ENCODE data around the gene PKMYT1. TPM values are rescaled to one million over a fixed set of nuclear protein-coding genes. Genes with fewer than 3 reads are reported as not detected.

PKMYT1 gene
- total and polyA plus RNA-seq, 9 of the 15 experiments (the other 6 are each of a cell fraction or from before 2014, with no cell fraction given), result 8.7 to 201 (median 37.8) TPM

GRCh38 chr16:3007957-3008689, 27.9 kb upstream of the PKMYT1 start (continued):
- TF ChIP-seq ETV6 (IDR thresholded peaks at IDR 0.05; ENCODE audit: borderline replicate concordance in 1 of 2, low read depth in 2 of 2, low read length in 1 of 2) (peak; percentile 57 to 87), ETV6 (CRISPR knock-in tag; IDR thresholded peaks at IDR 0.05; ENCODE audit: borderline replicate concordance) (no peak), ASH1L (IDR thresholded peaks at IDR 0.05; ENCODE audit: borderline replicate concordance, low read depth, partially characterized antibody) (no peak), SP1 (CRISPR knock-in tag; IDR thresholded peaks at IDR 0.05) (0 out of 2 replicates have a peak, but pooled peaks have one; percentile 18), HDAC2 (IDR thresholded peaks at IDR 0.05) (peak; percentile 66; the same call in 1 of the 2 replicates), ZBTB5 (IDR thresholded peaks at IDR 0.05) (0 out of 2 replicates have a peak, but pooled peaks have one; percentile 35), FOXM1 (IDR thresholded peaks at IDR 0.05; ENCODE audit: low read depth) (no peak), FOXM1 (CRISPR knock-in tag; IDR thresholded peaks at IDR 0.05; ENCODE audit: low read depth) (0 out of 2 replicates have a peak, but pooled peaks have one; percentile 17), EHMT2 (IDR thresholded peaks at IDR 0.05) (peak; percentile 23; the same call in 1 of the 2 replicates), BRD9 (IDR thresholded peaks at IDR 0.05; ENCODE audit: low read depth, partially characterized antibody) (peak; percentile 61), JUND (IDR thresholded peaks at IDR 0.05; ENCODE audit: borderline replicate concordance, low read depth, low read length) (peak; percentile 17; the same call in 1 of the 2 replicates), JUND (tag; IDR thresholded peaks at IDR 0.05; ENCODE audit: borderline replicate concordance, low read depth, low read length) (no peak; the same call in 1 of the 3 replicates), CXXC5 (CRISPR knock-in tag; IDR thresholded peaks at IDR 0.05) (peak; percentile 60; the same call in 1 of the 2 replicates), NCOA6 (IDR thresholded peaks at IDR 0.05) (no peak), CREM (IDR thresholded peaks at IDR 0.05; ENCODE audit: low read depth) (0 out of 2 replicates have a peak, but pooled peaks have one; percentile 39), ZFPM2 (CRISPR knock-in tag; IDR thresholded peaks at IDR 0.05) (no peak), ETV5 (CRISPR knock-in tag; IDR thresholded peaks at IDR 0.05; ENCODE audit: low read depth) (no peak), HLTF (IDR thresholded peaks at IDR 0.05) (no peak; the same call in 1 of the 2 replicates), HNRNPL (IDR thresholded peaks at IDR 0.05; ENCODE audit: low read depth, low read length) (no peak), ZNF24 (IDR thresholded peaks at IDR 0.05) (peak; percentile 43; the same call in 1 of the 2 replicates), STAG1 (CRISPR knock-in tag; IDR thresholded peaks at IDR 0.05; ENCODE audit: borderline replicate concordance) (no peak), SMARCC2 (IDR thresholded peaks at IDR 0.05; ENCODE audit: low read depth) (peak; percentile 49; the same call in 1 of the 2 replicates), NR2C1 (IDR thresholded peaks at IDR 0.05) (no peak), NR2C1 (tag; IDR thresholded peaks at IDR 0.05) (peak; percentile 33; the same call in 1 of the 2 replicates), NR4A1 (CRISPR knock-in tag; IDR thresholded peaks at IDR 0.05) (no peak), NR4A1 (tag; IDR thresholded peaks at IDR 0.05) (peak; percentile 48), ZZZ3 (IDR thresholded peaks at IDR 0.05) (no peak), TRIM24 (IDR thresholded peaks at IDR 0.05) (peak; percentile 54 to 89; a peak in 3 of 4 replicates), MEIS2 (IDR thresholded peaks at IDR 0.05; ENCODE audit: partially characterized antibody) (no peak)
- TF ChIP-seq, protein P1, sequence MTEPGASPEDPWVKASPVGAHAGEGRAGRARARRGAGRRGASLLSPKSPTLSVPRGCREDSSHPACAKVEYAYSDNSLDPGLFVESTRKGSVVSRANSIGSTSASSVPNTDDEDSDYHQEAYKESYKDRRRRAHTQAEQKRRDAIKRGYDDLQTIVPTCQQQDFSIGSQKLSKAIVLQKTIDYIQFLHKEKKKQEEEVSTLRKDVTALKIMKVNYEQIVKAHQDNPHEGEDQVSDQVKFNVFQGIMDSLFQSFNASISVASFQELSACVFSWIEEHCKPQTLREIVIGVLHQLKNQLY (CRISPR knock-in tag; conservative IDR thresholded peaks at IDR 0.05), result no peak
